ENCODE results near the gene TMPRSS3. TPM values are rescaled to one million over a fixed set of nuclear protein-coding genes. Genes with fewer than 3 reads are reported as not detected.

The TMPRSS3 gene
- total and polyA plus RNA-seq, 7 donors, result 0.16 to 1.3 (median 0.60) TPM; not detected in 4

DNA sequence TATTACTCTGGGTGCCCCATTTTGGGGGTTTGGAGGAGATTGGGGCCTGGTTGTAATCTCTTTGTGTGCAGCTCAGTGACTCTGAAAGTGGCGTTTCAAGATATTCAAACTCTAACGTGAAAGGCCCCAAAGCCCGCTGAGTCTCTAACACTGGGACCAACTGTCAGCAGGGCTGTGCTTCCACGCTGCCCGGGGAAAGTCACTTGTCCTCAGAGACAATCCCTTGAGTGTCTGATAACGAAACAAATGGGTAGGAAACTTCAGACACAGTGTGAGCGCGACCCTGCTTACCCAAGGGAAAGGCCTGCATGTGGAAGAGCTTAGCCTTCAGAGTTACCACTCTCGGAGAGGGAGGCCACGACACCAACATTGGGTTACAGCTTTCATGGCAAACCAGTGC, 8.7 kb upstream of the TMPRSS3 start:
- no peaks in the 10 kb centered on the region for H3K4me1 ChIP-seq
- peaks cover 0 to 4% (median 0%) of the 10 kb centered on the region in 4 donors for H3K9me3 ChIP-seq
- intact Hi-C loops (cut with DNase I), result no loop called here
- H3K4me3 ChIP-seq, result no peak overlapping the region
- WGBS, 2 donors, result 72 to 88% methylated on average over 10 of the region's 10 CpGs
- no peak overlapping the region for H3K27ac ChIP-seq
- peaks cover 0 to 4% (median 0%) of the 10 kb centered on the region in 3 donors for H3K27me3 ChIP-seq
- no peaks in the 10 kb centered on the region for H3K36me3 ChIP-seq
- TF ChIP-seq, protein P1, sequence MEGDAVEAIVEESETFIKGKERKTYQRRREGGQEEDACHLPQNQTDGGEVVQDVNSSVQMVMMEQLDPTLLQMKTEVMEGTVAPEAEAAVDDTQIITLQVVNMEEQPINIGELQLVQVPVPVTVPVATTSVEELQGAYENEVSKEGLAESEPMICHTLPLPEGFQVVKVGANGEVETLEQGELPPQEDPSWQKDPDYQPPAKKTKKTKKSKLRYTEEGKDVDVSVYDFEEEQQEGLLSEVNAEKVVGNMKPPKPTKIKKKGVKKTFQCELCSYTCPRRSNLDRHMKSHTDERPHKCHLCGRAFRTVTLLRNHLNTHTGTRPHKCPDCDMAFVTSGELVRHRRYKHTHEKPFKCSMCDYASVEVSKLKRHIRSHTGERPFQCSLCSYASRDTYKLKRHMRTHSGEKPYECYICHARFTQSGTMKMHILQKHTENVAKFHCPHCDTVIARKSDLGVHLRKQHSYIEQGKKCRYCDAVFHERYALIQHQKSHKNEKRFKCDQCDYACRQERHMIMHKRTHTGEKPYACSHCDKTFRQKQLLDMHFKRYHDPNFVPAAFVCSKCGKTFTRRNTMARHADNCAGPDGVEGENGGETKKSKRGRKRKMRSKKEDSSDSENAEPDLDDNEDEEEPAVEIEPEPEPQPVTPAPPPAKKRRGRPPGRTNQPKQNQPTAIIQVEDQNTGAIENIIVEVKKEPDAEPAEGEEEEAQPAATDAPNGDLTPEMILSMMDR (IDR thresholded peaks at IDR 0.05), result no peak
- TF ChIP-seq POLR2AphosphoS5 (IDR thresholded peaks at IDR 0.05), result no peak
- TF ChIP-seq EP300 (IDR thresholded peaks at IDR 0.05), result no peak
- no peak for TF ChIP-seq POLR2A (IDR thresholded peaks at IDR 0.05)
- no peak for DNase-seq

DNA sequence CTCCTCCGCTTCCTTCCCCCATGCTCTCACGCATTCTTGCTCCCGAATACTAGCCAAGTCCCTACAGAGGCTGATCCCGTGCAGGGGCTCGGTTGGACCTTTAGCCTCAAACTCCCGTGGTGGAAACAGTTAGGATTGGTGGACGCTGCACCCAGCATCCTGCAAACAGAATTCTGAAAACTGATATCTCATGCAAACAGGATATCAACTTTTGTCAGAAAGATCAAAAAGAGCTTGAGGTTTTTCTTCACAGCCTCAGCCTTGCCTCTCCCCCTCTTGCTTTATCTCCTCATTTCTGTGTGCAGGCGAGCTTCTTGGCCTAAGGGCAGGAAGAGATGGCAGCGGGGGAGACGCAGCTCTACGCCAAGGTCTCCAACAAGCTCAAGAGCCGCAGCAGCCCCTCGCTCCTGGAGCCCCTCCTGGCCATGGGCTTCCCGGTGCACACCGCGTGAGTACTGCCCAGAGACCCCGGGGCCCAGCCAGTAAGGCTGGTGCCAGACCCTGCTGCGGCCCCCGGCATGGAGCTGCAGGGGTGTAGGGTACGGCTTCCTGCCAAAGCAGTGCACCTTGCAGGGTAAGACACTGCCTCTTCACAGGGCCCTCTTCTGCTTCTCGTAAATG, 7.9 kb upstream of the TMPRSS3 start, which contains the start of gene UBASH3A:
TSS of gene UBASH3A (plus strand) at position 292 of the 621 bp plus-strand sequence. CDS start at position 336, 44 bp downstream.
- Histone ChIP-seq H3K9me3 (peaks cover 0 to 4% (median 0%) of the 10 kb centered on the region in 4 donors), H3K27me3 (no peaks in the 10 kb centered on the region), H3K36me3 (no peaks in the 10 kb centered on the region), H3K4me1 (no peaks in the 10 kb centered on the region), H3K27ac (no peak within 1 kb of the TSS), H3K4me3 (no peak within 1 kb of the TSS)
- DNase-seq, result peak; percentile 50
- TF ChIP-seq POLR2AphosphoS5 (IDR thresholded peaks at IDR 0.05), result no peak
- no peak for TF ChIP-seq EP300 (IDR thresholded peaks at IDR 0.05)
- no peak for TF ChIP-seq POLR2A (IDR thresholded peaks at IDR 0.05)
- TF ChIP-seq, protein P1 (IDR thresholded peaks at IDR 0.05), result no peak
- intact Hi-C loops (cut with DNase I), result no loop called here
- 70 to 88% methylated on average over 21 of the region's 21 CpGs for WGBS, 2 donors

DNA sequence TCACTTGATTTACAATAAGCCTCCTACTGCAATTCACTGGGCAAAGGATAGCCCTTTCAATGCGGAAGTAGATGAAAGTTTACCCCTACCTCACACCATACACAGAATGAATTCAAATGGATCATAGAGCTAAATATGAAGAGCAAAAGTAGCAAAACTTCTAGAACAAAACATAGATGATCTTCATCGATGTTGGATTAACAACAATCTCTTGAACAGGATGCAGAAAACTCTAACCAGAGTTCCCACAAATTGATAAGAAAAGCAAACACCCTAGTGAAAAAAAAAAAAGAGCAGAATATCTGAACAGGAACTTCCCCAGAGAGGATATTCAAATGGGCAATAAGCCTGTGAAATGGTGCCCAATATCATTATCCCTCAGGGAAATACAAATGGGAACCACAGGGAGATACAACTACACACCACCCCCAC, 6.0 kb upstream of the TMPRSS3 start:
- Histone ChIP-seq H3K4me3 (no peak overlapping the region), H3K27me3 (no peaks in the 10 kb centered on the region), H3K36me3 (no peaks in the 10 kb centered on the region), H3K9me3 (peaks cover 0 to 4% (median 0%) of the 10 kb centered on the region in 4 donors), H3K4me1 (no peaks in the 10 kb centered on the region), H3K27ac (no peak overlapping the region)
- TF ChIP-seq, protein P1 (IDR thresholded peaks at IDR 0.05), result no peak
- TF ChIP-seq POLR2AphosphoS5 (IDR thresholded peaks at IDR 0.05) (no peak), POLR2A (IDR thresholded peaks at IDR 0.05) (no peak), EP300 (IDR thresholded peaks at IDR 0.05) (no peak)
- 57 to 81% methylated on average over 2 of the region's 2 CpGs for WGBS, 2 donors
- no peak for DNase-seq
- intact Hi-C loops (cut with DNase I), result no loop called here

- no peak overlapping the region for H3K4me3 ChIP-seq
- H3K9me3 ChIP-seq, result peaks cover 0 to 4% (median 0%) of the 10 kb centered on the region in 4 donors
- no peak overlapping the region for H3K27ac ChIP-seq
- H3K36me3 ChIP-seq, result no peaks in the 10 kb centered on the region
- DNase-seq, result no peak
- no peaks in the 10 kb centered on the region for H3K4me1 ChIP-seq
- intact Hi-C loops (cut with DNase I), result no loop called here
- no peaks in the 10 kb centered on the region for H3K27me3 ChIP-seq
- no peak for TF ChIP-seq POLR2AphosphoS5 (IDR thresholded peaks at IDR 0.05)
- no peak for TF ChIP-seq EP300 (IDR thresholded peaks at IDR 0.05)
- TF ChIP-seq, protein P1 (IDR thresholded peaks at IDR 0.05), result no peak
- no peak for TF ChIP-seq POLR2A (IDR thresholded peaks at IDR 0.05)
- 65 to 79% methylated on average over 3 of the region's 3 CpGs for WGBS, 2 donors
Measured at GRCh38 chr21:42401154-42401553, 5.3 kb upstream of the TMPRSS3 start.
